Measurements from ENCODE around the gene GLB1L3.
"Not testable (repeated sequence)": the region's sequence is repeated elsewhere in the genome, so short reads cannot be mapped to it uniquely, and the experiment has no call there.

GLB1L3 gene

DNA sequence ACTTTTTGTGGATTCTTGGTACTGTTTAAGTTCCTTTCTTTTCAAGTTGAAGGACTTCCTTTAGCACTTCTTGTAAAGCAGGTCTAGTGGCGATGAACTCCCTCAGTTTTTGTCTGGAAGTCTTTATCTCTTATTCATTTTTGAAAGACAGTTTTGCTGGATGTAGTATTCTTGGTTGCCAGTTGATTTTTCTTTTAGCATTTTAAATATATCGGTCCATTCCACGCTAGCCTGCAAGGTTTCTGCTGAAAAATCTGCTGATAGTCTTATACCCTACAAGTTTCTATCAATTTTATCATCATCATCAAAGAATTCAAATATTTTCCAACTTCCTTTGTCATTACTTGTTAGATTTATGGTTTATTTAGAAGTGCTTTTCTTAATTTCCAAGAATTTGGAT is 40.9 kb downstream of the GLB1L3 start:
- no peak for DNase-seq

DNA sequence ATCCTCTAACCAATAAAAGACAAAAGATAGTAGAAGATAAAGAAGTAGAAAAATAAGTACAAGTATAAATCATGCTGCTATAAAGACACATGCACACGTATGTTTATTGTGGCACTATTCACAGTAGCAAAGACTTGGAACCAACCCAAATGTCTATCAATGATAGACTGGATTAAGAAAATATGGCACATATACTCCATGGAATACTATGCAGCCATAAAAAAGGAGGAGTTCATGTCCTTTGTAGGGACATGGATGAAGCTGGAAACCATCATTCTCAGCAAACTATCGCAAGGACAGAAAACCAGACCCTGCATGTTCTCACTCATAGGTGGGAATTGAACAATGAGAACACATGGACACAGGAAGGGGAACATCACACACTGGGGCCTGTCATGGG is 45.2 kb downstream of the GLB1L3 start:
- DNase-seq = not testable (repeated sequence)

DNA sequence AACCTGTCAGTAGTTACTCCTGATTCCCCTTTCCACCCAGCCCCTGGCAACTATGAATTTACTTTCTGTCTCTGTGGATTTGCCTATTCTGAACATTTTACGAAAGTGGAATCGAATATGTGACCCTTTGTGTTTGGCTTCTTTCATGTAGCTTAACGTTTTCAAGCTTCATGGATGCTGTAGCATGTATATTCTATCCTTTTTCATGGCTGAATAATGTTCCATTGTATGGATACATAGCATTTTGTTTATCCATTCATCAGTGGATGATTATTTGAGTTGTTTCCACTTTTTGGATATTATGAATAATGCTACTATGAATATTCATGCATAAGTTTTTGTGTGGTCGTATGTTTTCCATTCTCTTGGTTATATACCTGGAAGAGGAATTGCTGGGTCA is 46.4 kb downstream of the GLB1L3 start:
- no peak for DNase-seq

DNA sequence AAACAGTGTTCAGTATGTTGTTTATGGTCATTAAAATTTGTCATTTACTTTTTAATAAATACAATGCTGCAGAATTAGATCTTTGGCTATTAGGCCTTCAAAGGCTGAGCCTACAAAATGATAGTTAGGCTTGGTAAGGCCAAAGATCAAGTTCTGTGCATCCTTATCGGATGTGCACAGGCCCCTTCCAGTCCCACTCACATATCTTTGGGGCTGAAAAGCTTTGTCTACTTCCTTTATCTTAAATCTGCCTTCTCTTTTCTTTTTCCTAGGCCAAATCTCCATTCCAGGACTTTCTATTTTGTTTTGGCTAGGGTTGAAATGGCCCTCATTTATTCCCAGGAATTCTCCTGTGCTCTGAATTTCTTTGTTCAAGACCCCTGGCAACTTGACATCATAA is 52.3 kb downstream of the GLB1L3 start:
- DNase-seq = no peak

DNA sequence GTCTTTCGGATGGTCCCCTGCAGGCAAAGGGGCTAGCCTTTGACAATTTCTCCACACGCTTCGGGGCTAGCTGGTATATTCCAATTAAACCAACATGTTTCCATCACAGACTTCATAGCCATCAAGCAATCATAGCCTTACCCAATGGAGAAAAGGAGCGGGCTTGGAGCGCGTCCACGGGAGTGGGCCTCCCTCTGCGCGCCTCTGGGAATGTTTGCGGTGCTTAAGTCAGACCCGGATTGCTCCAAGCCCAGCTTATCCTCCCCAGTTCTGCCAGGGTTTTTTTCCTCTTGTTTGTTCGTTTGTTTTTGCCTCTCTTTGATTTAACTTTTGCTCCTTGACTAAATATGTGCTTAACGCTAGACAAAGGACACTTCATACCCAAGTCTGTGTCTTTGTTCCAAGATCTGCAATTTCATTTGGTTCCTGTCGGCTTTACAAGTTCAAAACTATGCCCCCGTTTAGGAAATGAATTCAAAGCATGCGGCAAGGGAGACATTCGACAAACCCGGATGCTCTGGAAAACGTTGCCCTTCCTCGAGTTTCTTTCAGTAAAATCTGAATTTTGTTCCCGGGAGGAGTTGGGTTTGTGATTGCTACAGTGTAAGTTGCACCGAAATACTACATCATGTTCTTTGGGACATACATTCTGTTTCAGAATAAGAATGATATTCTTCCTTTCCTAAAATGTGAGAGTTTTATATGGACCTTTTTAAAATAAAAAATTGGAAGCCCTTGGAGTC is 54.6 kb downstream of the GLB1L3 start:
- no peak for DNase-seq

DNA sequence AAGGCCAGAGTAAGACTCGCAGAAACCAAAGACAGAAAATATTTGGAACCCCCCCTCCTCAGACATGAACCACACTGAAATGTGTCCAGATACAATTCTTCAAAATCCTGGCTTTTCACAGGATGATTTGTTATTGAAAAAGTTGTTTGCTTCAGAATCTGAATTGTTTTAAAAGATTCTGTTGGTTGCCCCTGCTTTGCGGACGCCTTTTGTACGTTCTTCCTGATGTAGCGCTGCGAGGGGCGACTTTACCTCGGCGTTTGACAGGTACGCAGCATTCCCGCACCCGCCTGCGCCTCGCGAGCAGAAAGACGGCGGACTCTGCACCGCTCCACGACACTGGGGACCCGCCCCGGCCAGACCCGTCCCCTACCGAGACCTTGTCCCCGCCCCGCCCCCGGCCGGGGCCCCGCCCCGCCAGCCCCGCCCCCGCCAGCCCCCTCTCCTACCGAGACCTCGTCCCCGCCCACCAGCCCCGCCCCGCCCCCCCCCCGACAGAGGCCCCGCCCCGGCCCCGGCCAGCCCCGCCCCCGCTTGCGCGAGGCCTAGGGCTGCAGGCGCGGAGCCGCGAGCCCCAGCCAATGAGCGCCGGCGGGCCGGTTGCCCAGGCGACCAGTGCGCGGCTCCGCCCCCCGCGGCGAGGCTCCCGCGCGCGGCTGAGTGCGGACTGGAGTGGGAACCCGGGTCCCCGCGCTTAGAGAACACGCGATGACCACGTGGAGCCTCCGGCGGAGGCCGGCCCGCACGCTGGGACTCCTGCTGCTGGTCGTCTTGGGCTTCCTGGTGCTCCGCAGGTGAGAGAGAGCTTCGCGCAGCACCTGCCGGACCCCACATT is 55.4 kb downstream of the GLB1L3 start, which contains the start of gene GLB1L2:
TSS of gene GLB1L2 (plus strand) at position 635 of the 835 bp plus-strand sequence. CDS start at position 709, 74 bp downstream.
- peak; percentile 78 for DNase-seq

DNA sequence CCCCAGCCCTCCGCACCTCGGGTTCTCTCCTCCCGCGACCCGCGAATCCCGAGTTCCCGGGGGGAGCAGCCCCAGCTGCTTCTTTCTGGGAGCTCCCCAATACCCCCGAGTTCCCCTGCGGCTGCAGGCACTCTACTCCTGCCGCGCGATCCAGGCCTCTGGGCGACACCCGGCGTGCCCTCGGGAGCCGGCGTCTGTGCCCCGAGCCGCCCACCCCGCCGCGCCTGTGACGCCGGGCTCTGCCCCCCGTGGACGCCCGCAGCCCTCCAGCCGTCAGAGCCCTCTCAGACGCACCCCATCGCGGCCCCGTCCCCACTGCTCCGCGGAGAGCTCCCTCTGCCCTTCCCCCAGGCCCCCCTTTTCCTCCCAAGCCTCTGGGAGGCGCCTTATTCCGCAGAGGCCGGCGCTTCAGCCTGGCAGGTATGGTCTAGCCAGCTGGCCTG is 56.0 kb downstream of the GLB1L3 start:
- peak; percentile 17 for DNase-seq

DNA sequence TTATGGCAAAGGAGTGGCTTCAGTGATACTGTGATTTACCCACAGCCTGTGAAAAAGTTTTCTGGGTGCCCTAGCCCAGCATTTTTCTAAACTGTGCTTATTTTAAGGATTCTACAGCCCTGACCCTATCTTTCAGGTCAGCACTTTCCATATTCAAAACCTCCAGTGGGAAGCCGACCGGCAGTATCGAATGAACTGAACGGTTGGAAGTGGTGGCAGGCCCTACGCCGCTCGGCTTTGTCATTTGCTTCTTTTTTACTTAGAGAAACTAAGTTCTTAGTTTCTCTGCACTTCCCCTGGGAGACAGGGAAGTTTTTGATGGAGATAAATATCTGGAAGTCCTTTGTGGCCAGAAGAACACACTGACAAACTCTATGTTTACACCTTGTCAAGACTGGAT is 56.6 kb downstream of the GLB1L3 start:
- DNase-seq = no peak

DNA sequence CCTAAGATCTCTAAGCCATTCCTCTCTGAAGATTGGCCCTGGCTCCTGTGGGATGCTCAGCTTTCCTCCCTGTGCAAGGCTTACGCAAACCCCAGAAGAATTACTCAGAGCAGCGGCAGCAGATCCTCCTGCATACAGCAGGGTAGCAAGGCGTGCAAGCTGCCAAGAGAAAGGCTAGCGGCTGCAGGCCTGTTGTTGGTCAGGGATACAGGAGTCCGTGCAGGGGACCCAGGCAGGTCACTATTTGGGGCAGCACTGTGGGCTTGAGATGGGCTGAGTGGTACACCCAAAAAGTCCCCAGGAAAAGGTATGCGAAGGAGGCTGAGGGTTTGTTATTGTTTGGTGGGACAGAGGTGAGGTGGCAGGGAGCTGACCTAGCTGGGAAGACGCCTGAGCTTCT is 57.1 kb downstream of the GLB1L3 start:
- DNase-seq = no peak

DNA sequence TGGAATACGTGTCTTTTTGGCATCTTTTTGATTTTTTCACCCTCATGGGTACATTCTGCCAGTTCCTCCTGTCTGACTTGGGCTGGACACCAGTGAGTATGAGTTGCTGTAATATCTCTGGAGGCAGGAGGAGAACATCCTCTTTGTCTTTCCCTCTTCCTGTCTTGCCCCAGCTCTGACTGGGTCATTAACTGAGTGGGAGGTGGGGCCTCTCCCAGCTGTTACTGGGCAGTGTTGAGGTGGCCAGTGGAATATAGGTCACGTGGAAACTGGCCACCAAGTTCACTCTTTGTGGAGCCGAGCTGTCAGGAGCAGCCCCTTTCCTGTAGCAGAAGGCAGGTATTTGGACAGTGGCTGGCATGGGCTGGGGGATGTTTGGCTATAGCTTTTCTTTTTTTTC is 57.8 kb downstream of the GLB1L3 start:
- DNase-seq = no peak

DNA sequence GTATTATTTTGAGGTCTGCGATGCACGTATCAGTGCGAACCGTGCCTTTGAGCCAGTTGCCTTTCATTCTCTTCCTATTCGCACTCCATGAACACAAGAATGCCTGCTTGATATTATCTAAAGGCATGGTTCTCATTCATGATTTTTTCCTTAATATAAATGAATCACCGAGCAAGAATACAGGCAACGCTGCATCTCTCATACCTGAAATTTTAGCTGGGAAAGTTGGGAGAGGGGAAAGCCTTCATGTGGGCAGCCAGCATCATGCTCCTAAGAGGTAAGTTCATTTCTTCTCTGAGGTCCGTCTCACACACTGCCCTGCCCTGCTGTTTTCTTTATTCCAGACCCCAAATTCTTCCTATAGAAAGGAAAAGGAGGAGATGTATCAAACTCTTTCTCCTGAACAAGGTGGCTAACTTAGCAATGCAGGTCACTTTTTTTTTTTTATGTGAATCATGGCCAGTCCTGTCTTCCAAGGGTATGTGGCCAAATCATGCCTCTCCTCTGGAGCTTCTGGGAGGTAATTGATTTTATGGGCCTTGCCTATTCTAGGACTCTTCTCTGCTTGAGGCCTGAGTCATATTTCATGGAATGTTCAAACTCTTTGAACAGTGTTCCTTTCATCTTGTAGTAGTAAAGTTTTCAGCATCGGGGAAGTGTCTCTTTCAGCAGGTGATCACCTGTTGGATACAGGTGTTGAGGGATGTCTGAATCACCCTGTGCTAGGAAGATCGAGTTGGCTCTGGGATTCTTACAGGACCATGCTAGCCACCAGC is 58.8 kb downstream of the GLB1L3 start:
- no peak for DNase-seq

DNA sequence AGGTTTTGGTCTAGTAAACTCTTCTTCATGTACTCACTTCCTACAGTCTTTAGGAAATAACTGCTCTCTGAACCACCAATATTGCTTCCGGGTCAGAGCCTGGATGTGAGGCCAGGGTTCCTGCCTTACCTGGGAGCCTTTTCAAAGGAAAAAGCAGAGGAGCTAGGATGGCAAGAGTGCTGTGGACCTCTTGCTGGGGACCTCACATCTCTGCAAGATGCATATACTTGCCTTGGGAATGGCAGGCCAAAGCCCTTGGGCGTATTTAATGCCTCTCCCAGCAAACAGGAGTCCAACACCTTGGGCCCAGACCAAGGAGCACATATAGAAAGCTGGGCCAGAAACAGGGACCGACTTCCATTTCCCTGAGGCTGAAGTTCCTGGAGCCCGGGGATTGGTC is 60.9 kb downstream of the GLB1L3 start:
- no peak for DNase-seq

DNA sequence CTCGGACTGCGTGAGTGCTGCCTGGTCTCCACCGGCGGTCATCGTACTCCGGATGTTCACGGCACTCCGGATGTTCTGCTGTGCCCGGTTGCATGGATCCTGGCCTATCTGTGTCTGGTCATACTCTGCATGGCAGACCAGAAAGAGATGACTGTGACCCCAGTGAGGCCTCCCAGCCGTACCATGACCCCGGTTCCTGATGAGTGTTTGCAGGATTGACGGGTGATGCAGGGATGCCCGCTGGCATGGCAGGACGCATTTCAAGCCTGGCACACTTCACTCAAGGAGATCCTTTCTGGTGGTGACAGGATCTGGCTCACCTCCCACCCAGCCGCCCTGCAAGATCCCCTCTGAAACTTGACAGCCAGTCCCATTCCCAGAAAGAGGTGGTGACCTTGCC is 61.9 kb downstream of the GLB1L3 start:
- DNase-seq = no peak

DNA sequence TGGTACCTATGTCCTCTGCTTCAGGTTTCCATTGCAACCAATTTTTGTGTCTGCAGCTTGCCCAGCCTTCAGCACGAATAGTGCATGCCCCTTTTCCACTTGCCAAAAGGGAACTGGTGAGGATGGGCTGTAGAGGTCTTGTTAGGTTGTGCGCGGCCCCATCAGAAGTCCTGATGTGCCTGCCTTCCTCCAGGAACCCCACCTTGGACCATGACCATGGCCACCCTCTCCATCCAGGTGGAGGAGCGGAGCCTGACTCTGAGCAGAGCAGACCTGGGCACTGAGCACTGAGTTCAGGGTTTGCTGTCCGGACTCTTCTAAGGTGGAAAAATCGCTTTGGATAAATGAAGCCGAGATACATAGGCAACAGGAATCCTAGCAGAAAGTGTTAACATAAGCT is 62.5 kb downstream of the GLB1L3 start:
- no peak for DNase-seq

DNA sequence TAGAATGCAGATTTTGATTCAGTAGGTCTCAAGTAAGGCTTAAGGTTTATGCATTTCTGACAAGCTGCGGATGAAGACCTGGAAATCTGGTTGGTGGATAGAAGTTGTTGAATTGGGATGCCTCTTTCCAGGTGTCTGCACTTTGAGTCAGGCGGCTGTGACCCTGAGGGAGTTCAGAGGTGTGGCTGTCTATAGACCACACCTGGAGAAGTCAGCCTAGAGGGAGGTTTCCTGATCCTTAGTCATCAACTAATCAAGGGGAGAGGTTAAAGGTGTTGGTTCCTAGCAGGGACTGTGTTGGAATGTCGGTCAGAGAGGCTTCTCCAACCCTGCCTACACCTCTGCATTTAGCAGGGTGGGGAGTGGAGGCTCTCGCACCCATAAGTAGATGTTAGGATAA is 63.6 kb downstream of the GLB1L3 start:
- DNase-seq = no peak

DNA sequence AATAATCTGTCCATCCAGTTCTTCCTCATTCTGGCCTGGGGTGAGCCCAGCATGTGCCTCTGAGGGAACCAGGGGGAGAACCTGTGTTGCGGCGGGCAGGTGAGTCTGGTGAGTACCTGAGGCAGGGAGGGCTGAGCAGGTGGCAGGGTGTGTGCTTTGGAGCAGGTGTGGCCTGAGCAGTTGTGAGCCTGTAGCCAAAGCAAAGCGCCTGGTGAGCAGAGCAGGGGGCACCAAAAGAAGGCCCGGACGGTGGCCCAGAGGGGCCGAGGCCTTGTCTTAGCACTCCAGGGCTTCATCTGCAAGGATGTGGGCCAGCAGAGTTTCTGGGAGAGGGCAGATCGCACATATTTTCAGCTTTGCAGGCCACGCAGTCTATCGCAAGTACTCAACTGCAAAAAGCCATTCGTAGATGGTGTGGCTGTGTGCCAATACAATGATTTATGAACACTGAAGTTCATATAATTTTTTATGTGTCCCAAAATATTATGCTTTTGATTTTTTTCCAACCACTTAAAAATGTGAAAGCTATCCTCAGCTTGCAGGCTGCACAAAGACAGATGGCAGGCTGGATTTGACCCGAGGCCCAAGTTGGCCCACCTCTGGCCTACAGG is 64.3 kb downstream of the GLB1L3 start:
- no peak for DNase-seq

DNA sequence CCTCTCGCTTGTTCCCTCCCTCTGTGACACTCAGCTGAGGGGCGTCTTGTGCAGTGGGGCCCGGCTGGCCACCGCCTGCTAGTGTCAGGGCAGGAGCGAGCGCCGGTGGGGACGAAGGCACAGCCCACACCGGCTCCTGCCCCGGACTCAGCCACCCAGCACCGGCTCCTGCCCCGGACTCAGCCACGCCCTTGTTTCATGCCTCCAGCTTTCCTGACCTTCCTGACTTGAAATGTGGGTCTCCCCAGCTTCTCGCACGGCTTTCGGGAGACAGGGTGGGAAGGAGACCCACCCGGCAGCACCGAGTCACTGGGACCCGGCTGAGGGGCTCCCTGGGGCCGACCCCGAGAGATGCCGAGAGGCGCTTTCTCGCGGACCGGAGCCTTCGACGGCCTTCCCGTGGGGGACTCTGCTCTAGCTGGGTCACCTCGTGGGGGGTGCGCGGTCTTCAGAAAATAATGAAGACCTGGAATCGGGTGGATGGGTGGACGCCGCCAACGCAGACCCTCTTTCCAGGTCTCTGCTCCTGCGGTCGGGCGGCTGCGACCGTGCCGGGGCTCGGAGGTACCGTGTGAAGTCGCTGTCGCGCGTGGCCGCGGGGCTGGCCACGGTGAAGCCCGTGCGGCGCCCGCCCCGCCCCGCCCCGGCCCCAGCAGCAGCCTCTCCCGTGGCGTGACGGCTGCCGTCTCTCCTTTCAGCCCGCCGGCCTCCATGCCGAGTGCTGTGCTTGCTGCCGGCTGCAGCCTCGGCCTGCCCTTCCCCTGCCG is 65.8 kb downstream of the GLB1L3 start:
- DNase-seq = no peak

DNA sequence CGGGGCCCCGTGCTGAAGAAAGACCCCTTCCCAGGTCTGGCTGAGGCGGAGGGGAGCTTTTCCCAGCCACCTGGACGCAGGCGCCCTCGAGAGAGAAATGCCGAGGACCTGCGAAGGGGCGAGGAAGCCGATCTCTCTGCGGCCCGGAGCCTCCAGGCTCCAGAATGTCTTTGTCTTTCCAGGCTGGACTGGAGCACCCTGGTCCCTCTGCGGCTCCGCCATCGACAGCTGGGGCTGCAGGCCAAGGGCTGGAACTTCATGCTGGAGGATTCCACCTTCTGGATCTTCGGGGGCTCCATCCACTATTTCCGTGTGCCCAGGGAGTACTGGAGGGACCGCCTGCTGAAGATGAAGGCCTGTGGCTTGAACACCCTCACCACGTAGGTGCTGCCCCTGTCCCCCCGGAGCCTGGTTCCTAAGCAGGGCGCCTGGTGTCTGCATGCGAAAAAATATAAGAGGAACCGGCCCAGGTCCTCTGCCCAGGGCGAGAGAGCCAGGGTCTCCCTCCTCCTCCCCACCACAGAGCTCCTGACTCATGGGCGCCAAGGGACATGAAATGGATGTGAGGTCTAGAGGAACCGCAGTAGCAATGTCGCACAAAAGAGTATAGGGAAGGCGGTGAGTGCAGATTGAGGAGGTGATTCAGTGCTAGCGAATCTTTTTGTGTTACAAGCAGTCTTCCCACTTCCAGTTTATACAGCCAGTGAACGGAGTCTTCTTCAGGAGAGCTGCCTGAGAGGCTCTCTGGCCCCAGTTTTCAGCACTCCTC is 66.6 kb downstream of the GLB1L3 start:
- no peak for DNase-seq

DNA sequence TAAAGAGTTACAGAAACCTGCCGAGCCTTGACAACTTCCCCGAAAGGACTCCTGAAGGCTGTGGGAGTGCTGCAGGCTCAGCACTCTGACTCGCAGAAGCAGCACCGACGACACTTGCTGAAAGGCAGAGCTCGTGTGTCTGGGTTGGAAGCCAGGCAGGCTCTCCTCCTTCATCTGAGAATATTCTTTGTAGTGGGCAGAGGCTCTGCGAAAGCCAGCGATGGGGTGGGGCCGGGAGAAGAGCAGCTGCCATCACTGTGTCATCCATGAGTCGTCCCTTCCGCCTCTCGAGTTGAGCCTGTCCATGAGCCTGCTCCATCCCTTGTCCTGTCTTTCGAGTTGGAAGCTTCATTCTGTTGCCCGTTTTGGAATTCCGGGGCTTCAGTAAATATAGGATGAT is 67.5 kb downstream of the GLB1L3 start:
- DNase-seq = no peak

DNA sequence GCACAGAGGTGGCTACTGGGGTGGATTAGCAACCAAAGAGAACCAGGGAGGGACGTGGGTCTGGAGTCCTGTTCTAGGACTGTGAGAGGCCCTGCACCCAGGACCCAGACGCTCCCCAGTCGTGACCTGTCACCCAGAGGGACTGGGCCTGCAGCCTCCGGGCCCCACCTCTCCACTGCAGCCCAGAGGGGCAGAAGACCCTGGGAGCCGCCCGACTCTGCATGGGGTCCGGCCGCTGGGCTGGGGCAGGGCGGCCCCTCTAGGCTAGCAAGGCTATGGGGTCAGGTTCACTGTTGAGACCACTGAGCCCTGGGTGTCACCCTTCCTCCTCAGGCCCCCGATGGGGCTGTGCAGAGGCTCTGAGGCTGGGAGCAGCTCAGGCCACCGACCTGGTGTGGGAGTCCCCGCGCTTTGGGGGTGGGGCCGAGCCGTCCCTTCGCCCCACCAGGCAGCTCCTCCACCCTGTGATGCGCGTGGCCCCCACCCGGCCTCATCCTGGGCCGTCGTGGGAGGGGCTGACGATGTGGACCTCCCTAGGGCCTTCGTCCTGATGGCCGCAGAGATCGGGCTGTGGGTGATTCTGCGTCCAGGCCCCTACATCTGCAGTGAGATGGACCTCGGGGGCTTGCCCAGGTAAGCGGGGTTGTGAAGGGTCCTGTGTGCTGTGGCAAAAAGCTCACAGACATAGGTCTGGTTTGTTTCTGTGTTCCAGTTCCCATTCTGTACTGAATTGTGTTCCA is 68.5 kb downstream of the GLB1L3 start:
- not testable (repeated sequence) for DNase-seq

DNA sequence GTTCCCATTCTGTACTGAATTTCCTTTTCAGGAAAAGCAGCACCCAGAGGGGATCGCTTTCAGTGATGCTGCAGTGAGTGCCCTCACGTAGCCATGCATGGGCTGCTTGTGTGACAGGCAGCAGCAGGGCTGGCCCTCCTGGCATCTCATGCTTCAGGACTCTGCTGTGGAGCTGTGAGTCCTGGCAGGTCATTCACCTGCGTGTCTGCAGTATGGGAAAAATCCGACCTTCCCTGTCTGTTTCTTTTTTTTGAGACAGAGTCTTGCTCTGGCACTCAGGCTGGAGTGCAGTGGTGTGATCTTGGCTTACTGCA is 69.0 kb downstream of the GLB1L3 start:
- DNase-seq = no peak
